ENCODE results near the gene CPLX1.
"Not testable (repeated sequence)": the region's sequence is repeated elsewhere in the genome, so short reads cannot be mapped to it uniquely, and the experiment has no call there.

CPLX1 gene

DNA sequence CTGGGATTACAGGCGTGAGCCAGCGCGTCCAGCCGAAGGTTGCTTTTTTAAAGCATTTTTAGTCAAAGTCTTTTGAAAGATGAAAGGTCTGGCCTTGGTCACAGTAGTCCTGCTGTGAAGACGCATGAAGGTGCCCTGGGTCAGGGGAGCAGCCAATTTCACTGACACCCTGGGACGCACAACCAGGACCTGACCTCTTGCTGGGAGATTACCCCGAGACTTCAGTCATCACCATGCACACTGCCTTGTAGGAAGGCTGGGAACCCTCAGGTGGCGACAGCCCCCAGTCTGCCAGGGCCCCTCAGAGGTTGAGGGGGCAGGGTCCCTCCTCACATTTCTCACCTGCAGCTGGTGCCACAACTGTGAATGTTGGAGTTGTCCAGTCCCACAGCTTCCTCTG lies 53.2 kb downstream of the CPLX1 start:
- no peak for DNase-seq

- no peak for DNase-seq
Observed at GRCh38 chr4:772118-772517, 53.8 kb downstream of the CPLX1 start.

- no peak for DNase-seq
Observed at GRCh38 chr4:771464-771863, 54.5 kb downstream of the CPLX1 start.

GRCh38 chr4:770022-770421 lies 55.9 kb downstream of the CPLX1 start:
- no peak for DNase-seq

- DNase-seq: no peak
Observed at GRCh38 chr4:769511-769910, 56.4 kb downstream of the CPLX1 start.

- DNase-seq: no peak
Observed at GRCh38 chr4:768995-769394, 56.9 kb downstream of the CPLX1 start.

DNA sequence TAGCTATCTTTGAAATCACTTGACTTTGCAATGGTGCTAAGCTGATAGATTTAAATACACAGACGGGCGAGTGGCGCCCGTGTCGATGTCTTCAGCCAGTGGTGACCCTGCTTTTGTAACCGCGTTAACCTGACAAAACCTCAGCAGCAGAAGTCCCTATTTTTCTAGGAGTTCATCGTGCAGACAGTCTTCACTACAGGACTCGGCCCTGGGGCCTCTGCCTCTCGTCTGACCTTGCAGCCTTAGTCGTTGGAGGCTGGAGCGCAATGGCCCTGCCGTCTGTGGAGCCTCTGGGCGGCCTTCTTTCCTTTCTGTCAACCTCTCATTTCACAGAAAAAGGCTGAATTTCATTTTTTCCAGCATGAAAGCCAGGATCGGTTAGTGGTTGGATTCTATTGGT lies 57.9 kb downstream of the CPLX1 start:
- DNase-seq: no peak

- DNase-seq: no peak
Observed at GRCh38 chr4:766559-767283, 59.2 kb downstream of the CPLX1 start.

DNA sequence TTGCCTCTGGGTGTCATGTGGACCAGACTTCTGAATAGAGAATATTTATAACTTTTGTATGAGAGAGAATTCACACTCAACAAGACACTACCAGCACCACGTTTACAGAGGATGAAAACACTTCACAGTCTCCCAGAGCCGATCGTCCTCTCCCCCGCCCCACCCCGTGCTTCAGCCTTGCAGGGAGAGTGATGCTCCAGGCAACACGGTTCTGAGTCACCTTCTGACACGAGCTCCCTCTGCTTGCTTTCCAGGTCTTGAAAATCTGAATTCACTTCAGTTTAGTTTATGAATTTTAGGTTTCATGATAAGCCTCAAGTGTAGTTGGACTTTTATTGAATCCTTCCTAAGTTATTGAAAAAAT lies 59.8 kb downstream of the CPLX1 start:
- DNase-seq: no peak

DNA sequence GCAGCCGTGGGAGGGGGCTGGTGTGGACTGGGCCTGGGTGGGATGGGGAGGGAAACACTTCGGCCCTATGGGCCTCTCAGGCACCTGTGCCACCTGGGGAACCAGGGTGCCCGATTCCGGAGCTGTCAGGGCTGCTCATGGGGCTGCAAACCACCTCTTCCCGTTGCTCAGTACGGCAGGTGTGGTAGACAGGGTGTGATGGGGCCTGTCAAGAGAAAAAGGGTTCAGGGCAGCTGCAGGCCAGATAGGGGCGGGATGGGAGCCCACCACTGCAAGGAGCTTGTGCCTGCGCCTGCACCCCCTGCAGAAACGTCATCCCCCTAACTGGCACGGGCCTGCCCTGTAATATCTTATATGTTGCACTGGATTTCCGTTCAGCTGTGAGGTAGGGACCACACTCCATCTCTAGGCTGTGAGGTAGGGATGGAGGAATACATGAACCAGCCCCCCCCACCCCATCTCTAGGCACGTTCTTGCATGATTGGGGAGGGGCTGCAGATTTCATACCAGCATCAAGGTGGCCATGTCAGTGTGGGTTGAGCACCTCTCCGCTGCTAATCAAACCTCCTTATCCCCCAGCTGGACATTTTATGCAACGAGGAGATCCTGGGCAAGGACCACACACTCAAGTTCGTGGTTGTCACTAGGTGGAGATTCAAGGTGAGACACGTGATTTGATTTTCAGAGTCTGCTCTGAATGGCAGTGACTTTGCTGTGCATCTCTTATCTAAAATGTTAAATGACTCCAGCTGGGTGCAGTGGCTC lies 61.3 kb downstream of the CPLX1 start:
- no peak for DNase-seq

DNA sequence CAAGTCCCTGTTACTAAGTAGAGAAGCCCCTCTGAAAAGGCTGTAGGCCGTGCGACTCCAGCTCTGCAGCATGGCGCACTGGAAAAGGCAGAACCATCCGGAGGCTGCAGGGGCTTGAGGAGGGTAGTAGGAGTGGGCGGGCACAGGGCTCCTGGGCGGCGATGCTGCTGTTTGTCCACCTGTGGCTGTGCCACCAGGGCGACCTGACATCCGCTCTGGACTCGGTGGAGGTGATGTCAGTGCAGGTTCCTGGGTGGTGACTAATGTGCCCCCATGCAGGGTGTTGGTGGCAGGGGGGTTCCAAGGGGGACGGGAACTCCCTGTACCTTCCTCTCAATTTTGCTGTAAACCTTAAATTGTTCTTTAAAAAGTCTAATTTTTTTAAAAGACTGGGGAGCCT lies 62.0 kb downstream of the CPLX1 start:
- no peak for DNase-seq

DNA sequence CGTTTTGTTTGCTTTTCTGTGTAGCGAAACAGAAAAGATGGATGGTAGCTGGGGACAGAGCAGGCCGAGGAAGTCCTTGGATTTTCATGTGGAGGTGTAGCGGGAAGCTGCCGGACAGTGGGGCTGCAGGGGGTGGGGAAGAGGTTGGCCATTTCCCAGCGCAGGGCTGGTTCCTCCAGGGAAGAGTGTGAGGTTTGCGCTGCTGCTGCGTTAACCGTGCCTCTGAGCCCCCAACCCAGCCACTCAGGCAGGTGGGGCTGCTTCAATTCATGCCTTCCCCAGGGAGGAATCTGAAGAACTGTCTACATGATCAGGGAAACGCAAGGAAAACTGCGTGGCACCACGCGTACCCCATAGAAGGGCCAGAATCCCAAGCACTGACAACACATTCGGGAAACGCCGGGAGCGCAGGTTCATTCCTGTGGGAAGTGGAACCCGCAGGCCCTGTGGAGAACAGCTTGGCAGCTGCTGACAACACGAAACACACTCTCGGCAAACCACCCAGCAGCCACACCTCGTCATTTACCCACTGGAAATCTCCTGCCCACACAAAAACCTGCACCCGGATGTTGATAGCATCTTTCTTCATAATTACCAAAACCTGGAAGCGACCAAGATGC lies 62.6 kb downstream of the CPLX1 start:
- no peak for DNase-seq

DNA sequence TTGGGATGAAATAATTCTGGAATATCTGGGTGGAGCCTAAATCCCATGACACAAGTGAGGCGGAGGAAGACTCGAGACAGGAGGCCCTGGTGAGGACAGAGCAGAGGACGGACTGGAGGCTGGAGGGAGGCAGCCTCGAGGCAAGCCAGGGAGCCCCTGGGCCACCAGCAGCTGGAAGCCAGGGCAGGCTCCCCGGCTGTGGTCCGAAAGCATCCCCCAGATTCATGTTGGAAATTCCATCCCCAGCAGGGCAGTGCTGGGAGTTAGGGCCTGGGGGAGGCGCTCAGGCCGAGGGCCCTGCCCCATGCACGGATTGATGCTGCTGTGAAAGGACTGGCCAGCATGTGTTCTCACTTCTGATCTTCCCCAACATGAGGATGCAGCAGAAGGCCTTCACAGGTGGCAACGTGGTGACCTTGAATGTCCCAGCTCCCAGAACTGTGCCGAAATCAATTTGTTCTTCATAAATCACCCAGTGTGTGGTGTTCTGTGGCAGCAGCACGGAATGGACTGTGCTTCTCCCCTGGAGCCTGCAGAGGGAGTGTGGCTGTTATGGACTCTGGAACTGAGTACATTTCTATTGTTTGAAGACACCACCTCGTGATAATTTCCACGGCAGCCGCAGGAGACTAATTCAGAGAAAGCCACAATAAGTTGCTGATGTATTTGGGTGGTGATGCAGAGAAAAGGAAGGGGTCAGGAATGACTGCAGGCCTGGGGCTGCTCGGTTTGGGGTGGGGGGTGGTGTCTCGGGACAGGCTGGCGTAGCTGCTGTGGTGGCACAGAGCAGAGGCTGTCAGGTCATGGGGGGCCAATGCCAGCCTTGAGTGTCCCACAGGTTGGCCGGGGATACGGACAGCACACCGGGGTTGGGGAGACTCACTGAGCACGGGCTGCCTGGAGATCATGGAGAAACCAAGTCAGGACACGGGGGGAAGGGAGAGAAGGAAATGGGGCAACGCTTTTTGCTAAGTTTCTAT lies 63.4 kb downstream of the CPLX1 start:
- peak; percentile 63 for DNase-seq

GRCh38 chr4:761739-762138 lies 64.2 kb downstream of the CPLX1 start:
- DNase-seq: no peak

DNA sequence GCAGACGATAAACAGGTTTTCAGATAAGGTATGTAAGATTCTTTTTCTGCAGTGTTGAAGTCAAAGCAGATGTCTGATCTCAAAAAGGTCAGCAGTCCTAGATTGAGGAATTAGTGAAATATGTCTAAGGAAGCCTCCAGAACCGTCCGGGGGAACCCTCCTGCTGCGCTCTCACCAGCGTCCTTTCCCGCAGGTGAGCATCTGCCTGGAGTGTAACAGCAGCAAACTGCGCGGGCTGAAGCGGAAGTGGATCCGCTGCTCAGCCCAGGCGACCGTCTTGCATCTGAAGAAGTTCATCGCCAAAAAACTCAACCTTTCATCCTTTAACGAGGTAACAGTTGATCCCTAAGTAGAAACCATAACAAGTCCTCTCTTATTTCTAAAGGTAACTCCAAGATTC lies 64.8 kb downstream of the CPLX1 start:
- no peak for DNase-seq

GRCh38 chr4:760616-761015 lies 65.3 kb downstream of the CPLX1 start:
- no peak for DNase-seq

- DNase-seq: not testable (repeated sequence)
Observed at GRCh38 chr4:759810-760209, 66.1 kb downstream of the CPLX1 start.

DNA sequence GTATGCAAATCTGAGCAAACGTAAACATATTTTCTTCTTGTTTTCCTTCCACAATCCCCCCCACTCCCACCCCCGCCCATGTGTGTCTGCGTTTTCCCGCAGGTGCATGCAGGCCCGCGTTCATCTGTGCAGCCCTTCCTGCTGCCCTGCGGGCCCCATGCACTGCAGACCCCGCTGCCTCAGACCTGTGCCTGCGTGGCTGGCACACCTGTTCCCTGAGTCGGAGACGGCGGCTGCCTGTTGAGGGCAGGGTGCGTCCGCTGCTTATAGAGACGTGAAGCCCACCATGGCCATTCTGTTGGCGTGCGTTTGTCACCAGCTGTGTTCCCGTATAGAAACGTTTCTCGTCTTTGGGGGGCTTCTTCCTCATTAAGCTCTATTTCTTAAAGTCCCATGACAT lies 68.8 kb downstream of the CPLX1 start:
- DNase-seq: no peak

DNA sequence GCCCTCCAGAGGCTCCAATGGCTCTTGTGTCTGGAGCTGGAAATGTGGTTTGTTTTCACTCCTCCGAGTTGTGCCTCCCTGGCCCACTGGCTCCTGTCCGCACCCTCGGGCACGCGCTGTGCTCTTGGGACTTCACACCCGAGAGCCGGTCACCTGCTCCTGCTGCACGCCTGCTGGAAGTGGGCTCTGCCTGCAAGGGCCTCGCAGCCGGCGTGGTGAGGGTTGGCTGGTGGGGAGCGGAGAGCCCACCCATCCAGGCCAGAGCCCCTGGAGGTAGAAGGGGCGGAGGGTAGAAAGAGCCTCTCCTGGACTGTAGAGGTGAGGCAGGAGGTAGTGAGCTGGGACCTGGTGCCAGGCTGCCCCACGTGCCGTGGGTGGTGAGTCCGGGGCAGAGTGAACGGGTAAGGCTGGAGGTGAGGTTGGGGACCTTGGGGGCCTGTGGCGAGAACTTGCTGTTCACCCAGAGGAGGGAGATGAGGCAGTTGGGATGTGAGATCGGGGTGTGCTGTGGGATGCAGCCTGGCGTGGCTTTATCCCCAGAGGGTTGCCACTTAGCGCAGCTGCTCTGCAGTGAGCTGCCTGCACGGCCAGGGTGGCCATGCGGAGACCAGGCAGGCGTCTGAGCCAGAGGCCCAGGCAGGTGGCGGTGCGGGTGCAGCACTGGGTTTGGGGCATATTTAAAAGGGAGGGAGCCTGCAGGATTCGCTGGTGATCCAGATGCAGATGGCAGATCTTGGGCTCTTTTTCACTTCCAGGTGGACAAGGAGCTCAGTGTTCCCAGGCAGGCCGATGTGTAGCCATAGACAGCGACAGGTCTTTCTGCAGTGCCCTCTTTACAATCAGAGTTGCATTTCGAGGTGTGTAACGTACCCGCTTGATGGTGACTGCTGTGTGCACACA lies 71.5 kb downstream of the CPLX1 start:
- DNase-seq: no peak

DNA sequence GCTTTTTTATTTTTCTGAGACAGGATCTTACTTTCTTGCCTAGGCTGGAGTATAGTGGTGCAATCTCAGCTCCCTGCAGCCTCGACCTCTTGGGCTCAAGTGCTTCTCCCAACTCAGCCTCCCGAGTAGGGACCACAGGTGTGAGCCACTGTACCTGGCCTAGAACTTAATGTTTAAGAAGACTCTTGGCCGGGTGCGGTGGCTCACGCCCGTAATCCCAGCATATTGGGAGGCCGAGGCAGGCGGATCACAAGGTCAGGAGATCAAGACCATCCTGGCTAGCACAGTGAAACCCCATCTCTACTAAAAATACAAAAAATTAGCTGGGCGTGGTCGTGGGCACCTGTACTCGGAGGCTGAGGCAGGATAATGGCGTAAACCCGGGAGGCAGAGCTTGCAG lies 72.7 kb downstream of the CPLX1 start:
- DNase-seq: not testable (repeated sequence)

- DNase-seq: no peak
Observed at GRCh38 chr4:752196-752861, 73.6 kb downstream of the CPLX1 start.
